GM21423 (cell line): ENCODE measurements around the gene MYH3.
"Not testable (repeated sequence)": the region's sequence is repeated elsewhere in the genome, so short reads cannot be mapped to it uniquely, and the experiment has no call there.

Source experiments
- ATAC-seq: cut with Tn5 transposase; IDR thresholded peaks from one replicate; pipeline ENCODE4 v1.9.1; 2021; ENCODE audit warnings: mild to moderate bottlenecking, moderate library complexity; ENCODE audit not compliant: unreplicated experiment

MYH3 gene

GRCh38 chr17:10657148-10657547 lies at the start of gene MYH3:
Gene MYH3, minus strand, starts transcription at chr17:10657309. Its CDS starts 2,245 bp downstream, at chr17:10655064.
- no peak for ATAC-seq

- no peak for ATAC-seq
These were observed 48.6 kb upstream of the MYH3 start for GRCh38 chr17:10705727-10706126.

- no peak for ATAC-seq
These were observed 45.5 kb upstream of the MYH3 start for GRCh38 chr17:10702574-10702973.

GRCh38 chr17:10699856-10700255 lies 42.7 kb upstream of the MYH3 start:
- ATAC-seq = no peak

- ATAC-seq = no peak
These were observed 41.1 kb upstream of the MYH3 start for GRCh38 chr17:10698096-10698818.

GRCh38 chr17:10697092-10698081 lies 40.3 kb upstream of the MYH3 start, which contains the start of the genes ADPRM and SCO1:
Gene ADPRM, plus strand, starts transcription at chr17:10697594. Its CDS starts 7,333 bp downstream, at chr17:10704927.
Gene SCO1, minus strand, starts transcription at chr17:10697533. Its CDS starts 26 bp downstream, at chr17:10697507.
- ATAC-seq = peak; percentile 97

GRCh38 chr17:10695875-10696407 lies 38.8 kb upstream of the MYH3 start:
- not testable (repeated sequence) for ATAC-seq

- no peak for ATAC-seq
These were observed 30.4 kb upstream of the MYH3 start for GRCh38 chr17:10687499-10687898.

GRCh38 chr17:10683853-10684252 lies 26.7 kb upstream of the MYH3 start:
- ATAC-seq = no peak

- no peak for ATAC-seq
These were observed 24.8 kb upstream of the MYH3 start for GRCh38 chr17:10681866-10682446.

- no peak for ATAC-seq
These were observed 17.6 kb upstream of the MYH3 start for GRCh38 chr17:10674704-10675103.

- ATAC-seq = no peak
These were observed 16.2 kb upstream of the MYH3 start for GRCh38 chr17:10673312-10673711.

- no peak for ATAC-seq
These were observed 11.7 kb upstream of the MYH3 start for GRCh38 chr17:10668775-10669174.

GRCh38 chr17:10666906-10667305 lies 9.8 kb upstream of the MYH3 start:
- ATAC-seq = no peak

GRCh38 chr17:10664571-10664970 lies 7.5 kb upstream of the MYH3 start:
- ATAC-seq = no peak

GRCh38 chr17:10663231-10663630 lies 6.1 kb upstream of the MYH3 start:
- no peak for ATAC-seq

GRCh38 chr17:10661437-10661836 lies 4.3 kb upstream of the MYH3 start:
- no peak for ATAC-seq

GRCh38 chr17:10657879-10658278 lies 770 bp upstream of the MYH3 start:
- no peak for ATAC-seq

GRCh38 chr17:10653987-10654386 lies 3.1 kb downstream of the MYH3 start:
- no peak for ATAC-seq

GRCh38 chr17:10652984-10653659 lies 4.0 kb downstream of the MYH3 start:
- ATAC-seq = no peak
